Activated CD8-positive, alpha-beta T cell treated with anti-CD3 and anti-CD28 coated beads for 36 hours (primary cell): Measurements from ENCODE around the gene CR1L. TPM values are rescaled to one million over a fixed set of nuclear protein-coding genes. Genes with fewer than 3 reads are reported as not detected.
"Not testable (repeated sequence)": the region's sequence is repeated elsewhere in the genome, so short reads cannot be mapped to it uniquely, and the experiment has no call there.

Experiments used
- ATAC-seq: fragments of 200-7000 bp; cut with Tn5 transposase; one replicate; pipeline ENCODE4 v1.10.0; 2021; ENCODE audit warnings: mild to moderate bottlenecking, moderate library complexity
- CTCF ChIA-PET: fragments of 350-600 bp; sonication (Branson Sonifier 250); formaldehyde crosslinking; loops from one replicate; lab custom pipeline; 2021; ENCODE audit warnings: antibody characterized with exemption; lab: Charles Lee
- POLR2A ChIA-PET: fragments of 350-600 bp; sonication (Branson Sonifier 250); formaldehyde crosslinking; loops from one replicate; lab custom pipeline; 2021; ENCODE audit warnings: antibody characterized with exemption; lab: Charles Lee
- DNase-seq: peaks from one replicate; pipeline ENCODE4 v3.0.0-alpha.2; 2020
- H3K27ac Mint-ChIP-seq: one replicate; pipeline ENCODE4 v1.8.0; 2021; ENCODE audit warnings: mild to moderate bottlenecking, mixed read lengths
- H3K27me3 Mint-ChIP-seq: one replicate; pipeline ENCODE4 v1.8.0; 2021; ENCODE audit warnings: mixed read lengths
- H3K36me3 Mint-ChIP-seq: one replicate; pipeline ENCODE4 v1.8.0; 2021; ENCODE audit warnings: low read depth, mixed read lengths
- H3K4me1 Mint-ChIP-seq: one replicate; pipeline ENCODE4 v1.8.0; 2021; ENCODE audit warnings: low read depth, mixed read lengths
- H3K4me3 Mint-ChIP-seq: one replicate; pipeline ENCODE4 v1.8.0; 2021; ENCODE audit warnings: mild to moderate bottlenecking, moderate library complexity, mixed read lengths
- H3K9me3 Mint-ChIP-seq: one replicate; pipeline ENCODE4 v1.8.0; 2021; ENCODE audit warnings: mixed read lengths
- intact Hi-C: fragments of 100-400 bp; cut with micrococcal nuclease; formaldehyde crosslinking; loops from one replicate; pipeline ENCODE4 v1.10.0; 2022
- total RNA-seq, 2 experiments: library from RNA; stranded (reverse); gene quantifications; one replicate each; pipeline ENCODE4 v1.2.3, GENCODE V29; 2021
- TF ChIP-seq, protein P1 (sequence below): fragments of 200-600 bp; IDR thresholded peaks from one replicate; pipeline ENCODE4 v1.8.0; 2022; ENCODE audit warnings: antibody characterized with exemption, mild to moderate bottlenecking

The CR1L gene
- total RNA-seq, 2 experiments from 2014 or later, result not detected

DNA sequence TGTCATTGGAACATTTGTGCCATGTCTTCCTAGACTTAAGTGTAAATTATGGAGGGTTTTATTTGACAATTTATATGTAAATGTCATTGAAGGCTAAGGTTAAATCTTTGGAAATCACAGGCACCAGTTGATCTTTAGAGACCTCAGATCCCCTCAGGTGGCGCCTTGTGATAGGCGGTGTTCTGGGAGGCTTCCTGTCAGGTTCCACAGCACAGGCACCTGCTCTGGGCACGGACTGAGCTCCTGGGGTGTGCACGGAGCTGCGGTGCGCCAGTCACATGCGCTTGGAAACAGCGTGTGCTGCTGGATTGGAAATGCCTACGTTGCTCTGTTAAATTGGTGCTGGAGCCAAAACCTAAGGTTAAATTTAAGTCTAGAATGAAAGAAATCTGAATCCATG lies 119.0 kb downstream of the CR1L start:
- CTCF ChIA-PET, result interaction anchor here (1.0 kb wide), 1 partner anchor 9 kb away, joined by 3 read pairs; no protein-coding TSS in a partner anchor

DNA sequence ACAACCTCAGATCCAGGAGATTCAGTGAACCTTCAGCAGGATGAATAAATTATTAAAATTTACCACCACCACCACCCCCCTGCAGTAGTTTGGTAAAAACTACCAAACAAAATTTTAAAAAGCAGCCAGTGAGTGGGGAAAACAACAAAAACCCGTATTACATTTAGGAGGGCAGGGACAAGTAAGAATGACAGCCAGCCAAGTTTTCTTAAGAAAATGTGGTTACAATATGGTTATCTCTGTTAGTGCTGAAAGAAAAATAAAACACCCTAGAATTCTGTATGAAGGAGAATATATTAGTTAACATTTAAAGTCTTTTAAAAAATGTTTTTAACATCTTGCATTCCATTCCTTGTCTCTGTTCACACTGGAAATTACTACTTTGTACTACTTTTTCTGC lies 121.6 kb downstream of the CR1L start:
- peaks cover 9% of the 10 kb centered on the region for H3K9me3 Mint-ChIP-seq
- no peaks in the 10 kb centered on the region for H3K27me3 Mint-ChIP-seq
- H3K4me3 Mint-ChIP-seq, result no peak overlapping the region
- CTCF ChIA-PET, result no interaction called here
- DNase-seq (no peak), ATAC-seq (no peak)
- H3K4me1 Mint-ChIP-seq, result peaks cover 9% of the 10 kb centered on the region
- TF ChIP-seq, protein P1, sequence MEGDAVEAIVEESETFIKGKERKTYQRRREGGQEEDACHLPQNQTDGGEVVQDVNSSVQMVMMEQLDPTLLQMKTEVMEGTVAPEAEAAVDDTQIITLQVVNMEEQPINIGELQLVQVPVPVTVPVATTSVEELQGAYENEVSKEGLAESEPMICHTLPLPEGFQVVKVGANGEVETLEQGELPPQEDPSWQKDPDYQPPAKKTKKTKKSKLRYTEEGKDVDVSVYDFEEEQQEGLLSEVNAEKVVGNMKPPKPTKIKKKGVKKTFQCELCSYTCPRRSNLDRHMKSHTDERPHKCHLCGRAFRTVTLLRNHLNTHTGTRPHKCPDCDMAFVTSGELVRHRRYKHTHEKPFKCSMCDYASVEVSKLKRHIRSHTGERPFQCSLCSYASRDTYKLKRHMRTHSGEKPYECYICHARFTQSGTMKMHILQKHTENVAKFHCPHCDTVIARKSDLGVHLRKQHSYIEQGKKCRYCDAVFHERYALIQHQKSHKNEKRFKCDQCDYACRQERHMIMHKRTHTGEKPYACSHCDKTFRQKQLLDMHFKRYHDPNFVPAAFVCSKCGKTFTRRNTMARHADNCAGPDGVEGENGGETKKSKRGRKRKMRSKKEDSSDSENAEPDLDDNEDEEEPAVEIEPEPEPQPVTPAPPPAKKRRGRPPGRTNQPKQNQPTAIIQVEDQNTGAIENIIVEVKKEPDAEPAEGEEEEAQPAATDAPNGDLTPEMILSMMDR, result no peak
- H3K27ac Mint-ChIP-seq, result no peak overlapping the region
- intact Hi-C loops, result no loop called here
- POLR2A ChIA-PET, result no interaction called here
- peaks cover 79% of the 10 kb centered on the region for H3K36me3 Mint-ChIP-seq

More for the DNA sequence above, 119.0 kb downstream of the CR1L start:
- Mint-ChIP-seq H3K9me3 (peaks cover 3% of the 10 kb centered on the region), H3K27me3 (no peaks in the 10 kb centered on the region), H3K4me3 (no peak overlapping the region), H3K4me1 (peaks cover 6% of the 10 kb centered on the region), H3K27ac (no peak overlapping the region), H3K36me3 (peaks cover 66% of the 10 kb centered on the region)
- ATAC-seq (no peak), DNase-seq (no peak)
- intact Hi-C loops, result no loop called here
- POLR2A ChIA-PET, result no interaction called here
- TF ChIP-seq, protein P1, result no peak

DNA sequence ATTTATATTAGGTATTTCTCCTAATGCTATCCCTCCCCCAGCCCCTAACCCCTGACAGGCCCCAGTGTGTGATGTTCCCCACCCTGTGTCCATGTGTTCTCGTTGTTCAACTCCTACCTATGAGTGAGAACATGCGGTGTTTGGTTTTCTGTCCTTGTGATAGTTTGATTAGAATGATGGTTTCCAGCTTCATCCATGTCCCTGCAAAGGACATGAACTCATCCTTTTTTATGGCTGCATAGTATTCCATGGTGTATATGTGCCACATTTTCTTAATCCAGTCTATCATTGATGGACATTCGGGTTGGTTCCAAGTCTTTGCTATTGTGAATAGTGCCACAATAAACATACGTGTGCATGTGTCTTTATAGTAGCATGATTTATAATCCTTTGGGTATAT lies 125.6 kb downstream of the CR1L start:
- H3K4me3 Mint-ChIP-seq, H3K27me3 Mint-ChIP-seq, CTCF ChIA-PET, DNase-seq, ATAC-seq, POLR2A ChIA-PET, intact Hi-C loops, H3K27ac Mint-ChIP-seq: not testable (repeated sequence)
- Mint-ChIP-seq H3K4me1 (peaks cover 23% of the 10 kb centered on the region), H3K9me3 (peaks cover 11% of the 10 kb centered on the region), H3K36me3 (peaks cover 81% of the 10 kb centered on the region)

Other genes starting within 250 kb of the CR1L start
- 1 to 10 TPM; 1.9 to 2.1 TPM for gene CR2, start 190.8 kb upstream of the CR1L start, total RNA-seq
- gene CR1, start 149.0 kb upstream of the CR1L start, total RNA-seq, result under 1 TPM; 0.14 to 0.18 TPM
- 10 to 100 TPM; 77.7 to 84.3 TPM for gene CD46, start 106.9 kb downstream of the CR1L start, total RNA-seq